ENCODE data around the gene MRC2.

The MRC2 gene

GRCh38 chr17:62714016-62714777 is 86.7 kb downstream of the MRC2 start:
- in situ Hi-C loops (cut with MboI; ENCODE audit: low pct_unique_long_range_greater_than_20kb, low sequenced_read_pairs, unreplicated experiment), result loop anchor here (25.0 kb wide), 2 partner anchors 248 to 698 kb away; partner anchors contain the start of gene TANC2
- no peak for TF ChIP-seq CTCF (IDR thresholded peaks at IDR 0.05; ENCODE audit: extremely low read depth, insufficient read depth, missing control alignments)
- DNase-seq (ENCODE audit: low spot score), result no peak

DNA sequence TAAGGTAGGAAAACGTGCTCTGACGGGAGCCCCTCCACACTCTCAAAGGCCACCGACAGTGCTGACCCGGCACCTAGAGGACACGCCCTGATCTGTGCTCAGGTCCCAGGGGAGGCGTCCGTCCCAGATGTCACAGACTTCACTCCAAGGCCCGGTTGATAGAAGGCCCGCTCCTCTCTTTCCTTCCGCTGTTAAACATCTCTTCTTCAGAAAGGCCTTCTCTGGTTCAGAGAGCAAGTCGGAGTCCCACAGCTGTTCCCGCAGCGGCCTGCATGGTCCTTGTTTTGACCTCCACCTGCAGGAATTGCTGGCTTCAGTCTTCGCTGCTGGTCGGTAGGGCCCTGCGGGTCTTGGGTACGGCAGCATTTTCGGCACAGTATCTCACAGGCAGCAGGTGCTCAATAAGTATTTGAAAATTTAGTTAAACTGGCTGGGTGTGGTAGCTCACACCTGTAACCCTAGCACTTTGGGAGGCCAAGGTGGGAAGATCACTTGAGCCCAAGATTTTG is 88.5 kb downstream of the MRC2 start:
- TF ChIP-seq CTCF (IDR thresholded peaks at IDR 0.05; ENCODE audit: extremely low read depth, insufficient read depth, missing control alignments), result no peak
- DNase-seq (ENCODE audit: low spot score), result no peak
- in situ Hi-C loops (cut with MboI; ENCODE audit: low pct_unique_long_range_greater_than_20kb, low sequenced_read_pairs, unreplicated experiment), result loop anchor here (25.0 kb wide), 2 partner anchors 246 to 696 kb away; partner anchors contain the start of gene TANC2

DNA sequence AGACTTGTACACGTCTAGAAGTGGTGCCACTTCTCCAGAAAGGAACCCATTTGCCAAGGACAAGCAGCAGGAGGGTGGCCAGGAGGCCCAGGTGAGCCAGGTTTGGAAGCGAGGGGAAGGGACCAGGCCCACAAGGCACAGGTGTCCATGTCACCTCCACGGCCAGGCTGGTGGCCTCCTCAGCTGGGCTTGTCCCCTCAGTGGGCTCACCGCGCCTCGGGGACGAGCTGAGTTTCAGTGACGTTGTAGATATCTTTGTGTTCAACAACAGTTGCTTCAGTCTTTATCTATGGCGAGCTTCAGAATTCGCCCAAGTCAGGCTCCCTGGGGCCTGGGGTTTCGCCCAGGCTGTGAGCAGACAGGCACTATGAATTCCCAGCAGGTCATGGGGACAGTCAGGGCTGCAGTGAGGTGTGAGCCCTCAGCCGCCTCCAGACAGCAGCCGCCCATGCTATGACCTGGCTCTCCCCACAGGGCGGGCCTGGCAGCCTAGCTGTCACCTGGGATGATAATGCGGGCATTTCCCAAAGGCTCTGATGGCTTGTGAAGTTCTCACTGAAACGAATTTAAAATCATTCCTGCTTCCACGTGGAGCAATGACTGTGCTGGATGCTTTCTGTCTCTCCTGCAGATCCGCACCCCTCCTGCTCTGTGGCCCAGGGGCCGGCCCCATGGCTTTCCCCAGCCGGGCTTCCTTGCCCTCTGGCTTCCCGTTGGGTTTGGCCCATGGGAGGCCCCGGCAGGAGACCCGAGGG is 89.5 kb downstream of the MRC2 start:
- TF ChIP-seq CTCF (IDR thresholded peaks at IDR 0.05; ENCODE audit: extremely low read depth, insufficient read depth, missing control alignments), result no peak
- in situ Hi-C loops (cut with MboI; ENCODE audit: low pct_unique_long_range_greater_than_20kb, low sequenced_read_pairs, unreplicated experiment), result loop anchor here (25.0 kb wide), 2 partner anchors 245 to 695 kb away; partner anchors contain the start of gene TANC2
- no peak for DNase-seq (ENCODE audit: low spot score)

GRCh38 chr17:62717589-62717855 is 90.1 kb downstream of the MRC2 start:
- in situ Hi-C loops (cut with MboI; ENCODE audit: low pct_unique_long_range_greater_than_20kb, low sequenced_read_pairs, unreplicated experiment), result loop anchor here (25.0 kb wide), 2 partner anchors 245 to 695 kb away; partner anchors contain the start of gene TANC2
- TF ChIP-seq CTCF (IDR thresholded peaks at IDR 0.05; ENCODE audit: extremely low read depth, insufficient read depth, missing control alignments), result no peak
- DNase-seq (ENCODE audit: low spot score), result no peak

DNA sequence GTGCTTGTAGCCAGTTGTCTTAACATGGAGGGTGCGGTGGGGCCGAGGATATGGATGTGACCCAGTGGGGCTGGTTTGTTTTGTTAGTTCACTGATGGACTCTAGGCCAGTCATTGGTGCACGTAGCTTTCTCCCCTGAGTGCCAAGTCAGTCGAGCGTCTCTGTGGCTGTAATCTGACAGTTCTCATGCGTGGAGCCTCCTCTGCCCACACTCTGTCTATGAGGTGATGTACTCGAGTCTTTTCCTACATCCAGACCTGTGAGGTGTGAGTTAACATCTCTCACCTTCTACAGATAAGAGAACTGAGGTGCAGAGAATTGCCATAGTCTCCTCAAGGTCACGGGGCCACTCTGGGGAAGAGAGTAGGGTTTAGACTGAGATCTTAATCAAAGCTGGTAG is 90.4 kb downstream of the MRC2 start:
- no peak for DNase-seq (ENCODE audit: low spot score)
- in situ Hi-C loops (cut with MboI; ENCODE audit: low pct_unique_long_range_greater_than_20kb, low sequenced_read_pairs, unreplicated experiment), result loop anchor here (25.0 kb wide), 2 partner anchors 244 to 694 kb away; partner anchors contain the start of gene TANC2
- TF ChIP-seq CTCF (IDR thresholded peaks at IDR 0.05; ENCODE audit: extremely low read depth, insufficient read depth, missing control alignments), result no peak

DNA sequence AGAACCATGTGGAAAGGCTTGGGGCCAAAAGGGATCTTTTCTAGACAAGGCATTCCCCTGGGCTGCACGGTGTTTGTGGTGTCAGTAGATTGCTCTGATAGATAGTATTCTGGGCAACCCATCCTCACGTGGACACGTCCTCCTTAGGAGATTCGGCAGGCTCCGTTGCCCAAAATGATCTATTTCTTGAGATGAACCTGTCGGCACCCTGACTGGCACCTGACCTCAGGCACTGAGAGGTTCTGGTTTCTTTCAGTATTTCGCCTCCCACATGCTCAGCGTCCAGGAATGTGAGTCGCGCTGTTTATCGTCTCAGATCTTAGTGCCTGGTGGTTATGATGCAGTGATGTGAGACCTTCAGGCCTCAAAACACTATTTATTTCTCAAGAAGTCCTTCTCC is 91.0 kb downstream of the MRC2 start:
- no peak for DNase-seq (ENCODE audit: low spot score)
- in situ Hi-C loops (cut with MboI; ENCODE audit: low pct_unique_long_range_greater_than_20kb, low sequenced_read_pairs, unreplicated experiment), result loop anchor here (25.0 kb wide), 2 partner anchors 244 to 694 kb away; partner anchors contain the start of gene TANC2
- TF ChIP-seq CTCF (IDR thresholded peaks at IDR 0.05; ENCODE audit: extremely low read depth, insufficient read depth, missing control alignments), result no peak
